Ovary (tissue), 3 donors: Measurements from ENCODE around the gene CXCL3.

Experiments used
- CTCF ChIP-seq, 3 donors: fragments of 450-650 bp in 2 of 3; fragments of 200-600 bp in 1 of 3; IDR thresholded peaks; one replicate each; pipeline versions ENCODE4 v1.5.1 to v1.8.0; 2016 to 2022; ENCODE audit warnings: antibody characterized with exemption in 3 of 3, mild to moderate bottlenecking in 1 of 3
- POLR2A ChIP-seq: fragments of 450-650 bp; IDR thresholded peaks from one replicate; pipeline ENCODE4 v1.6.1; 2017; ENCODE audit warnings: antibody characterized with exemption, mild to moderate bottlenecking, moderate library complexity
- donor health status: DM: no; HTN: no; CAD: no.

DNA sequence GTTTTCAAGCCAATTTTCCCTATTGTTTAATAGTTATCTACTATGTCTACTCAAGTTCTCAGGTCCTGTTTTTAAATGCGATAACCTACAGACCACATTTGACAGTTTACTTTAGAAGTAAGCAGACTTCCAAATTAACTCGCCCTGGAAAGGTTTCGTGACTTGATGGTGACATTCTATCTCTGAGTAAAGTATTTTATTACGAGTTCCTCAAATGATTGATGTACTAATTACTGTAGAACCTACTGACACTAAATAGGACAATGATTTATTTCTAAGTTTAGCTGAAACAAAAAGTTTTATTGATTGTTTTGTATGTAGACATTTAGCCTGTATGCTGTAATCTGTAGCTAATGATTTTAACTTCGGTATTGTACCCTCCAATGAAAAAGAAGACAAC, 48.6 kb downstream of the CXCL3 start:
- TF ChIP-seq CTCF (IDR thresholded peaks at IDR 0.05): no peak
- no peak for TF ChIP-seq POLR2A
